ENCODE results near the gene CPLX1. TPM values are rescaled to one million over a fixed set of nuclear protein-coding genes. Genes with fewer than 3 reads are reported as not detected.
"Not testable (repeated sequence)": the region's sequence is repeated elsewhere in the genome, so short reads cannot be mapped to it uniquely, and the experiment has no call there.

CPLX1 gene
- total RNA-seq, 2 experiments from 2014 or later: 0.14 to 1.3 TPM

- no peak for ATAC-seq
- peaks cover 28% of the 10 kb centered on the region for H3K4me1 Mint-ChIP-seq
- no peak for DNase-seq
- no peak overlapping the region for H3K4me3 Mint-ChIP-seq
- peaks cover 25% of the 10 kb centered on the region for H3K27me3 Mint-ChIP-seq
- CTCF ChIA-PET: interaction anchor here (1.7 to 2.6 kb wide), 2 partner anchors 8 to 43 kb away, joined by 4 to 11 read pairs; no protein-coding TSS in a partner anchor
- H3K9me3 Mint-ChIP-seq (ENCODE audit: low read depth): no peaks in the 10 kb centered on the region
- peaks cover 2% of the 10 kb centered on the region for H3K36me3 Mint-ChIP-seq
- no peak overlapping the region for H3K27ac Mint-ChIP-seq
Measured at GRCh38 chr4:785332-786073, 40.4 kb downstream of the CPLX1 start.

- no peak overlapping the region for H3K27ac Mint-ChIP-seq
- peaks cover 23% of the 10 kb centered on the region for H3K27me3 Mint-ChIP-seq
- CTCF ChIA-PET: interaction anchor here (1.7 to 2.6 kb wide), 2 partner anchors 9 to 42 kb away, joined by 4 to 11 read pairs; no protein-coding TSS in a partner anchor
- peaks cover 11% of the 10 kb centered on the region for H3K36me3 Mint-ChIP-seq
- no peak for DNase-seq
- H3K4me1 Mint-ChIP-seq: peaks cover 37% of the 10 kb centered on the region
- ATAC-seq: no peak
- no peak overlapping the region for H3K4me3 Mint-ChIP-seq
- no peaks in the 10 kb centered on the region for H3K9me3 Mint-ChIP-seq (ENCODE audit: low read depth)
Measured at GRCh38 chr4:784401-785331, 41.3 kb downstream of the CPLX1 start.

- peak overlapping the region; percentile 82 for H3K27ac Mint-ChIP-seq
- peaks cover 36% of the 10 kb centered on the region for H3K36me3 Mint-ChIP-seq
- peak; percentile 95 for ATAC-seq
- H3K4me1 Mint-ChIP-seq: peaks cover 48% of the 10 kb centered on the region
- peak; percentile 100 for DNase-seq
- H3K9me3 Mint-ChIP-seq (ENCODE audit: low read depth): no peaks in the 10 kb centered on the region
- CTCF ChIA-PET: interaction anchor here (0.7 to 2.9 kb wide), 6 partner anchors 12 to 205 kb away, joined by 3 to 12 read pairs (median 6); partner anchors contain the start of gene IDUA
- H3K27me3 Mint-ChIP-seq: peaks cover 17% of the 10 kb centered on the region
- peak overlapping the region; percentile 79 for H3K4me3 Mint-ChIP-seq
Measured at GRCh38 chr4:781493-782216, 44.3 kb downstream of the CPLX1 start.

GRCh38 chr4:780716-781492, 45.0 kb downstream of the CPLX1 start:
- DNase-seq: no peak
- Mint-ChIP-seq H3K27ac (peak overlapping the region; percentile 82), H3K4me1 (peaks cover 52% of the 10 kb centered on the region), H3K4me3 (peak overlapping the region; percentile 79), H3K36me3 (peaks cover 40% of the 10 kb centered on the region), H3K27me3 (peaks cover 17% of the 10 kb centered on the region), H3K9me3 (ENCODE audit: low read depth) (no peaks in the 10 kb centered on the region)
- ATAC-seq: peak; percentile 1
- CTCF ChIA-PET: interaction anchor here (0.7 to 2.9 kb wide), 5 partner anchors 12 to 153 kb away, joined by 3 to 12 read pairs (median 5); no protein-coding TSS in a partner anchor

GRCh38 chr4:780255-780654, 45.7 kb downstream of the CPLX1 start:
- H3K27ac Mint-ChIP-seq: peak overlapping the region; percentile 81
- not testable (repeated sequence) for ATAC-seq; DNase-seq; H3K9me3 Mint-ChIP-seq (ENCODE audit: low read depth)
- H3K27me3 Mint-ChIP-seq: peaks cover 12% of the 10 kb centered on the region
- peaks cover 51% of the 10 kb centered on the region for H3K4me1 Mint-ChIP-seq
- CTCF ChIA-PET: interaction anchor here (2.9 kb wide), 1 partner anchor 38 kb away, joined by 12 read pairs; no protein-coding TSS in a partner anchor
- peak overlapping the region; percentile 79 for H3K4me3 Mint-ChIP-seq
- peaks cover 45% of the 10 kb centered on the region for H3K36me3 Mint-ChIP-seq

GRCh38 chr4:779555-779954, 46.4 kb downstream of the CPLX1 start:
- Mint-ChIP-seq H3K36me3 (peaks cover 52% of the 10 kb centered on the region), H3K27ac (peak overlapping the region; percentile 81), H3K9me3 (ENCODE audit: low read depth) (no peaks in the 10 kb centered on the region), H3K27me3 (peaks cover 5% of the 10 kb centered on the region), H3K4me3 (peak overlapping the region; percentile 79), H3K4me1 (peaks cover 54% of the 10 kb centered on the region)
- CTCF ChIA-PET: no interaction called here
- DNase-seq (no peak), ATAC-seq (no peak)

GRCh38 chr4:777520-778262, 48.2 kb downstream of the CPLX1 start:
- CTCF ChIA-PET: no interaction called here
- no peak overlapping the region for H3K4me3 Mint-ChIP-seq
- DNase-seq: no peak
- H3K4me1 Mint-ChIP-seq: peaks cover 52% of the 10 kb centered on the region
- peak overlapping the region; percentile 20 for H3K27ac Mint-ChIP-seq
- no peak for ATAC-seq
- no peaks in the 10 kb centered on the region for H3K9me3 Mint-ChIP-seq (ENCODE audit: low read depth)
- H3K27me3 Mint-ChIP-seq: no peaks in the 10 kb centered on the region
- H3K36me3 Mint-ChIP-seq: peaks cover 58% of the 10 kb centered on the region

- no peaks in the 10 kb centered on the region for H3K9me3 Mint-ChIP-seq (ENCODE audit: low read depth)
- CTCF ChIA-PET: interaction anchor here (1.7 to 1.8 kb wide), 2 partner anchors 34 to 210 kb away, joined by 4 to 6 read pairs; partner anchors contain the start of gene IDUA
- peaks cover 47% of the 10 kb centered on the region for H3K4me1 Mint-ChIP-seq
- H3K27ac Mint-ChIP-seq: peak overlapping the region; percentile 20
- no peaks in the 10 kb centered on the region for H3K27me3 Mint-ChIP-seq
- no peak overlapping the region for H3K4me3 Mint-ChIP-seq
- DNase-seq (no peak), ATAC-seq (no peak)
- peaks cover 60% of the 10 kb centered on the region for H3K36me3 Mint-ChIP-seq
Measured at GRCh38 chr4:776743-777441, 49.0 kb downstream of the CPLX1 start.

- ATAC-seq; DNase-seq; H3K9me3 Mint-ChIP-seq (ENCODE audit: low read depth); H3K27me3 Mint-ChIP-seq; H3K4me3 Mint-ChIP-seq: not testable (repeated sequence)
- Mint-ChIP-seq H3K36me3 (peaks cover 61% of the 10 kb centered on the region), H3K4me1 (peaks cover 44% of the 10 kb centered on the region), H3K27ac (peak overlapping the region; percentile 54)
- CTCF ChIA-PET: interaction anchor here (1.2 to 1.8 kb wide), 3 partner anchors 18 to 211 kb away, joined by 3 to 6 read pairs (median 4); partner anchors contain the start of gene IDUA
Measured at GRCh38 chr4:775485-775884, 50.4 kb downstream of the CPLX1 start.

GRCh38 chr4:774419-775092, 51.4 kb downstream of the CPLX1 start:
- not testable (repeated sequence) for H3K9me3 Mint-ChIP-seq (ENCODE audit: low read depth); H3K27ac Mint-ChIP-seq; H3K27me3 Mint-ChIP-seq; ATAC-seq; DNase-seq; H3K4me3 Mint-ChIP-seq
- H3K36me3 Mint-ChIP-seq: peaks cover 60% of the 10 kb centered on the region
- CTCF ChIA-PET: interaction anchor here (1.8 to 2.2 kb wide), 2 partner anchors 32 to 212 kb away, joined by 4 to 5 read pairs; partner anchors contain the start of gene IDUA
- H3K4me1 Mint-ChIP-seq: peaks cover 40% of the 10 kb centered on the region

GRCh38 chr4:773214-773613, 52.7 kb downstream of the CPLX1 start:
- Mint-ChIP-seq H3K27ac (no peak overlapping the region), H3K4me1 (peaks cover 35% of the 10 kb centered on the region), H3K4me3 (no peak overlapping the region), H3K36me3 (peaks cover 55% of the 10 kb centered on the region), H3K27me3 (no peaks in the 10 kb centered on the region), H3K9me3 (ENCODE audit: low read depth) (no peaks in the 10 kb centered on the region)
- CTCF ChIA-PET: interaction anchor here (1.4 to 2.2 kb wide), 2 partner anchors 31 to 159 kb away, joined by 3 to 5 read pairs; partner anchors contain the start of genes GAK and TMEM175
- DNase-seq: no peak
- ATAC-seq: no peak
